Peyer's patch (tissue), 4 donors: Measurements from ENCODE around the gene DOK4.

Experiments used
- CTCF ChIP-seq, 6 experiments: fragments of 450-650 bp in 4 of 6; fragments of 200-600 bp in 2 of 6; sonication (generic) in 1 of 6; IDR thresholded peaks; one replicate each; pipeline ENCODE4 v1.5.1; 2017 to 2019; ENCODE audit warnings: antibody characterized with exemption in 6 of 6, mild to moderate bottlenecking in 3 of 6, moderate library complexity in 1 of 6
- POLR2A ChIP-seq, 2 donors: fragments of 450-650 bp; IDR thresholded peaks; one replicate each; pipeline ENCODE4 v1.5.1; 2017; ENCODE audit warnings: antibody characterized with exemption in 2 of 2, mild to moderate bottlenecking in 2 of 2, moderate library complexity in 2 of 2

GRCh38 chr16:57481421-57481820 lies 4.9 kb downstream of the DOK4 start:
- TF ChIP-seq CTCF (IDR thresholded peaks at IDR 0.05) (no peak), POLR2A (IDR thresholded peaks at IDR 0.05) (no peak)
